DOHH2 (cell line): ENCODE results near the gene NDUFAF2.

Source experiments
- EZH2phosphoT487 ChIP-seq: fragments of 200-600 bp; sonication (generic); IDR thresholded peaks from 2 replicates; pipeline ENCODE4 v1.6.1; 2017; ENCODE audit warnings: borderline replicate concordance, mild to moderate bottlenecking, antibody characterized with exemption, low read length, moderate library complexity, mixed read lengths
- TF ChIP-seq, protein P1 (sequence below): fragments of 200-600 bp; sonication (generic); IDR thresholded peaks from one replicate; pipeline ENCODE4 v1.5.1; 2014; ENCODE audit warnings: antibody characterized with exemption, mild to moderate bottlenecking, low read depth, low read length; ENCODE audit not compliant: poor library complexity, severe bottlenecking

DNA sequence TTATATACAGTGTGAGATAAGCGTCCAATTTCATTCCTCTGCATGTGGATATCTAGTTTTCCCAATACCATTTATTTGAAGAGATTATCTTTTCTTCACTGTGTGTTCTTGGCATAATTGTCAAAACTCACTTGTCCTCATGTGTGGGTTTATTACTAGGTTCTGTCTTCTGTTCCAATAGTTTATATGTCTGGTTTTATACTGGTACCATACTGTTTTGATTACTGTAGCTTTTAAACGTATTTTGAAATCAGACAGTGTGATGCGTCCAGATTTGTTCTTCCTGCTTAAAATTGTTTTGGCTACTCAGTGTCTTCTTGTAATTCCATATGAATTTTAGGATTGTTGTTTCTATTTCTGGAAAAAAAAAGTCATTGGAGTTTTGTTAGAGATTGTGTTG is 10.2 kb downstream of the NDUFAF2 start:
- TF ChIP-seq, protein P1, sequence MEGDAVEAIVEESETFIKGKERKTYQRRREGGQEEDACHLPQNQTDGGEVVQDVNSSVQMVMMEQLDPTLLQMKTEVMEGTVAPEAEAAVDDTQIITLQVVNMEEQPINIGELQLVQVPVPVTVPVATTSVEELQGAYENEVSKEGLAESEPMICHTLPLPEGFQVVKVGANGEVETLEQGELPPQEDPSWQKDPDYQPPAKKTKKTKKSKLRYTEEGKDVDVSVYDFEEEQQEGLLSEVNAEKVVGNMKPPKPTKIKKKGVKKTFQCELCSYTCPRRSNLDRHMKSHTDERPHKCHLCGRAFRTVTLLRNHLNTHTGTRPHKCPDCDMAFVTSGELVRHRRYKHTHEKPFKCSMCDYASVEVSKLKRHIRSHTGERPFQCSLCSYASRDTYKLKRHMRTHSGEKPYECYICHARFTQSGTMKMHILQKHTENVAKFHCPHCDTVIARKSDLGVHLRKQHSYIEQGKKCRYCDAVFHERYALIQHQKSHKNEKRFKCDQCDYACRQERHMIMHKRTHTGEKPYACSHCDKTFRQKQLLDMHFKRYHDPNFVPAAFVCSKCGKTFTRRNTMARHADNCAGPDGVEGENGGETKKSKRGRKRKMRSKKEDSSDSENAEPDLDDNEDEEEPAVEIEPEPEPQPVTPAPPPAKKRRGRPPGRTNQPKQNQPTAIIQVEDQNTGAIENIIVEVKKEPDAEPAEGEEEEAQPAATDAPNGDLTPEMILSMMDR = no peak
- TF ChIP-seq EZH2phosphoT487 = no peak
